NCI-H1436 (cell line): Measurements from ENCODE around the gene PALM.
A peak's percentile ranks its signal among the peaks of the same experiment; 100 is the strongest.
"Not testable (repeated sequence)": the region's sequence is repeated elsewhere in the genome, so short reads cannot be mapped to it uniquely, and the experiment has no call there.

Experiments used
- DNase-seq: peaks from one replicate; lab custom pipeline; 2025; lab: John Stamatoyannopoulos, UW

PALM gene, protein sequence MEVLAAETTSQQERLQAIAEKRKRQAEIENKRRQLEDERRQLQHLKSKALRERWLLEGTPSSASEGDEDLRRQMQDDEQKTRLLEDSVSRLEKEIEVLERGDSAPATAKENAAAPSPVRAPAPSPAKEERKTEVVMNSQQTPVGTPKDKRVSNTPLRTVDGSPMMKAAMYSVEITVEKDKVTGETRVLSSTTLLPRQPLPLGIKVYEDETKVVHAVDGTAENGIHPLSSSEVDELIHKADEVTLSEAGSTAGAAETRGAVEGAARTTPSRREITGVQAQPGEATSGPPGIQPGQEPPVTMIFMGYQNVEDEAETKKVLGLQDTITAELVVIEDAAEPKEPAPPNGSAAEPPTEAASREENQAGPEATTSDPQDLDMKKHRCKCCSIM

GRCh38 chr19:708154-709143 lies at the start of gene PALM:
TSS of gene PALM (plus strand) at chr19:708935. CDS start at chr19:709147, 212 bp downstream.
- DNase-seq, result peak; percentile 29

GRCh38 chr19:660793-661426 lies 47.8 kb upstream of the PALM start:
- no peak for DNase-seq

GRCh38 chr19:661427-662196 lies 47.1 kb upstream of the PALM start:
- DNase-seq, result no peak

DNA sequence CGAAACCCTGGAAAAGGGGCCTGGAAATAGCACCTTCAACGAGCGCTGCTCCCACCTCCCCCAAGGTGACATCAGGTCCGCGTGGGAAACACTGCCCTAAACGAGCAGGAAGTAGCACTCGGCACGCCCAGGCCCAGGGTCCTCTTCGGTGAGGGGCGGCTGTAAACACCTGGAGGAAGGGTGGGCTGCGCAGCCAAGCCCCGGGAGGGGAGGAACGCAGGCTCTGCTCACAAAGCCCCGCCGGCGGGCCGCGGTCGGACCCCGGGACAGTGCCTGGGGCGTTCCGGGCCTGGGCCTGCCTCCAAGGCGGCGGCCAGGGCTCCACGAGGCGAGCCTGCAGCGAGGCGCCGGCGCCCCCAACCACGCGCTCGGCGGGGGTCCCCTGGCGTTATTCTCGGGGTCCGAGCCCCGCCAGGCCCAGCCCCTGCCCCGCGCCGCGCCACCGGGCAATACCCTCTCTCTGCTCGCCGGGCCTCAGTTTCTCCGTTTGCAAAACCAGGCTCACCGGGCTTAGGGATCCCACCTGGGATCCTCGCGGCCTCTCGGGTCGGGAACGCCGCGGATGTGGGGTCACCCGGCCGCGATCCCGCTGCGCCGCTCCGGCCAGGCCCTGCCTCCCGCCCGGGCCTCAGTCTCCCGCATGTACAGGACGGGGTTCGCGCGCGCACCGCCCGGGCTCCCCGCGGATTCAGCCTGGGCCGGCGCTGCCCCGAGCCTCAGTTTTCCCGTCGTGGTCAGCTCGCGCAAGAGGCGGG lies 46.4 kb upstream of the PALM start:
- peak; percentile 20 for DNase-seq

DNA sequence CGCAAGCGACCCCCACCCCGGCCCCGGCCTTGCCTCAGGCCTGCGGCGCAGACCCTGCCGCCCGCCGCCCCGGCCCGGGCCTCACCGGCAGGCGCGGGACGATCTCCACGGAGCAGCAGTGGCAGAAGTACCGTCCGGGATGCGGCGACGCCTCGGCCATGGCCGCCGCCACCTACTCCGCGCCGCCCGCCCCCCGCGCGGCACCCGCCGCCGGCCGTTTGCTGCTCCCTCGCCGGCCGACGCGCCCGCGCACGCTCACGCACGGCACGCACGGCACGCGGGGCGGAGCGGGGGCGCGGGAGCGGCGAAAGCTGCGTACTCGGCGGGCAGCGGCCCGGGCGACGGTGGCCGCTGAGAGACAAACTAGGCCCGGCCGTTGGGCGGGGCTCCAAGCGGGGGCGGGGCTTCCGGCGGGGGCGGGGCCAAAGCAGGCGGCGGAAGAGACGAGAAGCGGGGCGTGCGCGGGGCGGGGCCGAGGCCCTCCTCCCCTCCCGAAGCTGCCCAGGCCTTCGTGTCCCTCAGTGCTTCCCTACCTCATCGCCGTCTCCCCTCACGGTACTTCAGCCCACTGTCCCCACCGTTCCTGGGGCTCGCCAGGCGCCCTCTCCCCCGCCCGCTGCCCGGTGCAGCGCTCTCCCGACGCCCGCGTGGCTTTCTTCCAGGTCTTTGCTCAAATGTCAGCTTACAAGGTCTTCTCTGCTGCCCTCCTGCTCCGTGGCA lies 45.6 kb upstream of the PALM start, which contains the start of gene RNF126:
RNF126 (minus strand) TSS at position 253 of the 720 bp plus-strand sequence; CDS start at position 160, 93 bp downstream.
- DNase-seq, result peak; percentile 83

- no peak for DNase-seq
Observed at GRCh38 chr19:663682-664117, 45.0 kb upstream of the PALM start.

- DNase-seq, result peak; percentile 88
Observed at GRCh38 chr19:664913-665443, 43.8 kb upstream of the PALM start.

GRCh38 chr19:666985-667573 lies 41.7 kb upstream of the PALM start:
- DNase-seq, result not testable (repeated sequence)

DNA sequence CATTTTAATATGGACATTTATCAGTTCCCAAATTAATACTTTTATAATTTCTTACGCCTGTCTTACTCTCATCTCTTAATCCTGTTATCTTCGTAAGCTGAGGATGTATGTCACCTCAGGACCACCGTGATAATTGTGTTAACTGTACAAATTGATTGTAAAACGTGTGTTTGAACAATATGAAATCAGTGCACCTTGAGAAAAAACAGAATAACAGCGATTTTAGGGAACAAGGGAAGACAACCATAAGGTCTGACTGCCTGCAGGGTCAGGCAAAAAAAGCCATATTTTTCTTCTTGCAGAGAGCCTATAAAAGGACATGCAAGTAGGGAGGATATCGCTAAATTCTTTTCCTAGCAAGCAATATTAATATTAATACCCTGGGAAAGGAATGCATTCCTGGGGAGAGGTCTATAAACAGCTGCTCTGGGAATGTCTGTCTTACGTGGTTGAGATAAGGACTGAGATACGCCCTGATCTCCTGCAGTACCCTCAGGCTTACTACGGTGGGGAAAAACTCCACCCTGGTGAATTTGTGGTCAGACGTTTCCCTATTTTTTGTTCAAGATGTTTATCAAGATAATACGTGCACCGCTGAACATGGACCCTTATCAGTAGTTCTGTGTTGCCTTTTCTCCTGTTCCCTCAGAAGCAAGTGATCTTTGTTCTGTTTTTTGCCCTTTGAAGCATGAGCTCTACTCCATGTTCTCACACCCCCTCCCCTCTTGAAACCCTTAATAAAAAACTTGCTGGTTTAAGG lies 39.9 kb upstream of the PALM start:
- DNase-seq, result not testable (repeated sequence)

DNA sequence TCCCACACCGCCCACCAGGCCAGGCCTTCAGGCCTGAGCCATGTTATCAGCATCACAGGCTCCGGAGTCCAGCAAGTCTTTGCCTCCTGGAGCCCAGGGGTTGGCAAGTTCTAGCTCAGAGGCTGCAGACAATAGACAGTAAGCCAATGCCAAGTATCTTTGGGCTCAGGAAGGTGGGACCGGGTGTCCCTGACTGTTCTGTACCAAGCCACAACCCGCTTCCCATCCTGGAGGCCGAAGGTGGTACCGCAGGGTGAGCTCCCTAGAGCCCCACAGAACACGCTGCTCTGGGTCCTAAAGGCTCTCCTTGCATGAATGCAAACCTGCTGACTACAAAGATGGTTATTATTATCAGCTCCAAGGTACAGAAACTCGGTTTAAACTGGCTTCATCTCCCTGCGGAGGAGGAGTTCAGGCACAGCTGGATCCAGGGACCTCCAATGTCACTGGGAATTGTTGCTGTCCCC lies 38.1 kb upstream of the PALM start:
- no peak for DNase-seq

- DNase-seq, result no peak
Observed at GRCh38 chr19:674282-675151, 34.2 kb upstream of the PALM start.

- no peak for DNase-seq
Observed at GRCh38 chr19:676007-676338, 32.8 kb upstream of the PALM start.

- no peak for DNase-seq
Observed at GRCh38 chr19:676339-677105, 32.2 kb upstream of the PALM start, which contains the start of gene FSTL3. TSS of gene FSTL3 (plus strand) at chr19:676392. CDS start at chr19:676424, 32 bp downstream.

DNA sequence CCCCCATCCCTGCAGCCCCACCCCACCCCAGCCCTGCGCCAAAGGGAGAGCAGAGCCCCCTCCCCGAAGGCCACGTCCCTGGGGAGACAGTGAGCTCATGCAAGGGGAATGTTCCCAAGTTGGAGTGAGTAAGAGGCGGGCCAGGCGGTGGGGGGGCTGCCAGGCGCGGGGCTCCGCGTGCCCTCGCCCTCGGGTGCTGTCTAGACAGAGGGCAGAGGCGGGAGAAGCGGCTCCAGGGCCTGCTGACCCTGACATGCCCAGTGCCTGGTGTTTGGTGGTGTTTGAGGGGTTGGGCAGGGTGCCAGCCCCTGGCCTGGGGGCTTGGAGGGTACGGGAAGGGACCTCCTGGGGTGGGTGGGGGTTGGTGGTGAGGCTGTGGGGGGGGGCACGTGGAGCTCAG lies 31.5 kb upstream of the PALM start:
- DNase-seq, result no peak

- DNase-seq, result no peak
Observed at GRCh38 chr19:677601-678436, 30.9 kb upstream of the PALM start.
